GM19239 (cell line): ENCODE data around the gene IBTK.
"Not testable (repeated sequence)": the region's sequence is repeated elsewhere in the genome, so short reads cannot be mapped to it uniquely, and the experiment has no call there.

Source experiments
- DNase-seq: peaks from one replicate; pipeline ENCODE4 v3.0.0; 2011; ENCODE audit warnings: low spot score; ENCODE audit not compliant: insufficient read length
- FAIRE-seq: peaks from 2 replicates; lab custom pipeline; 2011; peaks lifted over from hg19 to GRCh38; lab: Jason Lieb, UNC

IBTK gene

DNA sequence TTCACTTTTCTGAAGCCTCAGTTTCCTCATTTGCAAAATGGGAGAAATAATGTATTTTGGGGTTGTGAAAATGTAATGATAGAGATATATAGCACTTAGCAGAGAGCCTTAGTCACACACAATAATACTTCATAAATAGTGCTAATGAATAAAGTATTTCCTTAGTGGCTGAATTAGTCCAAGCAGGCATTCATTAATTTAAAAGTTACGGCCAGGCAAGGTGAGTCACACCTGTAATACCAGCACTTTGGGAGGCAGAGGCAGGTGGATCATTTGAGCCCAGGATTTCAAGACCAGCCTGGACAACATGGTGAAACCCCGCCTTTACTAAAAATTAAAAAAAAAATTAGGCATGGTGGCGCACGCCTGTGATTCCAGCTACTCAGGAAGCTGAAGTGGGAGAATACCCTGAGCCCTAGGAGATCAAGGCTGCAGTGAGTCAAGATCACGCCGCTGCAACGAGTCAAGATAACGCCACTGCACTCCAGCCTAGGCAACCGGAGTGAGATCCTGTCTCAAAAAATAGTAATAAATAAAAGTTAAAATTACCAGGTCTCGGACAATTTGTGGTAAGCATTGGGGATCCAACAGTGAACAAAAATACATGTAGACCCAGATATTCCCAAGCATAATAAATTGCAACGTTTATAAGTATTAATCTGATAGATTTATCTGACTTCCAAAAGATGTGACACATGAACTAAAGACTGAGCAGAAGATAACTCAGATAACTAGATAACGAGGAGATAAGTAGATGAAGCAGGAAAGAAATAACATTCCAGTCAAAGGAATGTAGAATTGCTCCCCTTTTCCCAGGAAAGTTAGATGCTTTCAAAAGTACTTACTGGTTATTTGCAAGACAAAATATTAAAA lies 2.1 kb upstream of the IBTK start:
- no peak for DNase-seq
- FAIRE-seq, result no peak

GRCh38 chr6:82248273-82248735 lies 760 bp upstream of the IBTK start:
- FAIRE-seq (no peak), DNase-seq (peak; percentile 13)

GRCh38 chr6:82246802-82247504 lies 591 bp downstream of the IBTK start:
- FAIRE-seq (peak; percentile 74), DNase-seq (peak; percentile 17)

GRCh38 chr6:82246370-82246769 lies 1.2 kb downstream of the IBTK start:
- FAIRE-seq (no peak), DNase-seq (no peak)

GRCh38 chr6:82245376-82245775 lies 2.2 kb downstream of the IBTK start:
- no peak for DNase-seq
- FAIRE-seq, result no peak

DNA sequence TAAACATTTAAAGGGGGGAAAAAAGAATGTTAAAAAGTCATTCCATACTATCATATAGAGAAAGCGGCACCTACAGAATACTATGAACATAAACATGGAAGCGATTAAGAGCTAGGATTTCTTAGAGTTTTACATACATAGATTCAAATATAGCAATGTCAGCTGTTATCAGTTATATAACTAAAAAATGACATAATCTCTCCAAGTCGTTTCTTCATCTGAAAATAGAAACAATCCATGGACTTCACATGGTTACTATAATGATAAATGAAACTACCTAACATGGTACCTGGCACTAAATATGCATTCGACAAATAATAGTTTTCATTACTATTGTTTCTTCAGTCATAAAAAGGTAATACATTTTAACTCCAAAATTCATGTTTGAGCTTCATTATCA lies 3.7 kb downstream of the IBTK start:
- no peak for FAIRE-seq
- DNase-seq, result no peak

- FAIRE-seq, result peak; percentile 11
These were observed 7.4 kb downstream of the IBTK start for GRCh38 chr6:82240186-82240585.

GRCh38 chr6:82239597-82239996 lies 7.9 kb downstream of the IBTK start:
- no peak for FAIRE-seq
- DNase-seq, result no peak

More at GRCh38 chr6:82240186-82240585, 7.4 kb downstream of the IBTK start:
- DNase-seq, result no peak

- DNase-seq, result no peak
- no peak for FAIRE-seq
These were observed 10.5 kb downstream of the IBTK start for GRCh38 chr6:82237013-82237412.

GRCh38 chr6:82227770-82228169 lies 19.8 kb downstream of the IBTK start:
- DNase-seq (no peak), FAIRE-seq (peak; percentile 49)

- DNase-seq, result no peak
- FAIRE-seq, result peak; percentile 42
These were observed 27.4 kb downstream of the IBTK start for GRCh38 chr6:82220167-82220566.

GRCh38 chr6:82217018-82217586 lies 30.4 kb downstream of the IBTK start:
- FAIRE-seq (no peak), DNase-seq (no peak)

- DNase-seq, result no peak
- peak; percentile 89 for FAIRE-seq
These were observed 31.0 kb downstream of the IBTK start for GRCh38 chr6:82216549-82216948.

GRCh38 chr6:82211326-82211725 lies 36.2 kb downstream of the IBTK start:
- FAIRE-seq (no peak), DNase-seq (no peak)

DNA sequence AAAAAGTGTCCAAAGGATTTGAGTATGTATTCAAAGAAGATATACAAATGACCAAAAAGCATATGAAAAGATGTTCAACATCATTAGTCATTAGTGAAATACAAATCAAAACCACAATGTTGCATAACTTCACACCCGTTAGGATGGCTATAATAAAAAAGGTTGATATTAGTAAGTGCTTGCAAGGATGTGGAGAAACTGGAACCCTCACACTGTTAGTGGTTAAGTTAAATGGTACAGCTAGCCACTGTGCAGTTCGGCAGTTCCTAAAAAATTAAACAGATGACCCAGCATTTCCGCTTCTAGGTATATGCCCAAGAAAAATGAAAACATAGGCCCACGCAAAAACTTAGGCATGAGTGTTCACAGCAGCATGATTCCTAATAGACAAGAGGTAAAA lies 38.6 kb downstream of the IBTK start:
- FAIRE-seq, result no peak
- DNase-seq, result no peak

GRCh38 chr6:82205930-82206392 lies 41.6 kb downstream of the IBTK start:
- DNase-seq, result no peak
- no peak for FAIRE-seq

GRCh38 chr6:82204020-82204419 lies 43.5 kb downstream of the IBTK start:
- FAIRE-seq, result no peak
- DNase-seq, result no peak

DNA sequence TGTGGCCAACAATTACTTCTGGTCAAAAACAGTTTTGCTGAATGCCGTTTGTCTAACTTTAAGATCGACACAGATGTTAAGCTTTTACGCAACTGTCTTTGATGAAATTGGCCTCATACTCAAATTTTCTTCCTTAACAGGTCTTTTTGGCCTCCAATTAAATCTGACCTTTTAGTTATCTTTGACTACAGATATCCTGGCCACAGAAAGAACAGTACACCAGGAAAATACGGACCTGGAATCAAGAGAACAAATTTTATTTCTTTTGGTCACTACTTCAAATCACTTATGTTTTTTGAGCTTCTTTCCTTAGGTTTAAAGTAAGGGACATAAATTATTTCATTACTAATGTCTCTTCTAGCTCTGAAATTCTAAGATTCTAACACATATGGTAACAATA lies 49.8 kb downstream of the IBTK start:
- FAIRE-seq, result no peak
- no peak for DNase-seq

- FAIRE-seq, DNase-seq: not testable (repeated sequence)
These were observed 50.3 kb downstream of the IBTK start for GRCh38 chr6:82197245-82197644.

GRCh38 chr6:82196161-82196560 lies 51.4 kb downstream of the IBTK start:
- FAIRE-seq, result no peak
- DNase-seq, result no peak

GRCh38 chr6:82195619-82196018 lies 51.9 kb downstream of the IBTK start:
- FAIRE-seq (no peak), DNase-seq (no peak)
